ENCODE measurements around the gene AKAP8L. TPM values are rescaled to one million over a fixed set of nuclear protein-coding genes. Genes with fewer than 3 reads are reported as not detected.
A peak's percentile ranks its signal among the peaks of the same experiment; 100 is the strongest.

Gene AKAP8L
- total RNA-seq, 3 donors from 2014 or later: 74.4 to 111 (median 96.0) TPM

- no peaks in the 10 kb centered on the region for H3K9me3 ChIP-seq
- no peak overlapping the region for H3K4me3 ChIP-seq
- no peak for TF ChIP-seq CTCF (IDR thresholded peaks at IDR 0.05)
- ATAC-seq (no peak), DNase-seq (no peak)
- no peaks in the 10 kb centered on the region for H3K36me3 ChIP-seq (ENCODE audit: low read depth)
- peaks cover 6% of the 10 kb centered on the region for H3K4me1 ChIP-seq (ENCODE audit: low read depth)
- intact Hi-C loops (cut with DNase I, micrococcal nuclease): no loop called here
Observed at GRCh38 chr19:15438124-15438496, 19.3 kb upstream of the AKAP8L start.

GRCh38 chr19:15437355-15438123, 18.8 kb upstream of the AKAP8L start:
- intact Hi-C loops (cut with DNase I, micrococcal nuclease): no loop called here

GRCh38 chr19:15436826-15437110, 18.0 kb upstream of the AKAP8L start:
- H3K4me3 ChIP-seq: no peak overlapping the region
- intact Hi-C loops (cut with DNase I, micrococcal nuclease): no loop called here
- no peaks in the 10 kb centered on the region for H3K36me3 ChIP-seq (ENCODE audit: low read depth)
- DNase-seq: no peak
- no peak for TF ChIP-seq CTCF (IDR thresholded peaks at IDR 0.05)
- H3K4me1 ChIP-seq (ENCODE audit: low read depth): peaks cover 8% of the 10 kb centered on the region
- no peak for ATAC-seq
- H3K9me3 ChIP-seq: no peaks in the 10 kb centered on the region

More at GRCh38 chr19:15437355-15438123, 18.8 kb upstream of the AKAP8L start:
- H3K4me1 ChIP-seq (ENCODE audit: low read depth): peaks cover 8% of the 10 kb centered on the region
- DNase-seq (no peak), ATAC-seq (no peak)
- H3K9me3 ChIP-seq: no peaks in the 10 kb centered on the region
- H3K4me3 ChIP-seq: no peak overlapping the region
- no peak for TF ChIP-seq CTCF (IDR thresholded peaks at IDR 0.05)
- H3K36me3 ChIP-seq (ENCODE audit: low read depth): no peaks in the 10 kb centered on the region

- TF ChIP-seq CTCF (IDR thresholded peaks at IDR 0.05): no peak
Observed at GRCh38 chr19:15436012-15436825, 17.4 kb upstream of the AKAP8L start.

GRCh38 chr19:15433519-15434069, 14.8 kb upstream of the AKAP8L start:
- no peak for ATAC-seq
- Histone ChIP-seq H3K4me3 (no peak overlapping the region), H3K9me3 (no peaks in the 10 kb centered on the region), H3K4me1 (ENCODE audit: low read depth) (peaks cover 25% of the 10 kb centered on the region), H3K36me3 (ENCODE audit: low read depth) (no peaks in the 10 kb centered on the region)
- no peak for TF ChIP-seq CTCF (IDR thresholded peaks at IDR 0.05)
- peak in 1 of 3 donors; percentile 36 for DNase-seq
- intact Hi-C loops (cut with DNase I, micrococcal nuclease): no loop called here

More at GRCh38 chr19:15436012-15436825, 17.4 kb upstream of the AKAP8L start:
- ATAC-seq (no peak), DNase-seq (no peak)
- Histone ChIP-seq H3K4me1 (ENCODE audit: low read depth) (peaks cover 13% of the 10 kb centered on the region), H3K4me3 (no peak overlapping the region), H3K9me3 (no peaks in the 10 kb centered on the region), H3K36me3 (ENCODE audit: low read depth) (no peaks in the 10 kb centered on the region)
- intact Hi-C loops (cut with DNase I, micrococcal nuclease): no loop called here
